T-helper 2 cell treated with Interferon-gamma antibody and Interleukin-4, amounts not matched to agents 100 ng/mL and 5 ng/mL, for 36 hours (primary cell): ENCODE data around the gene CNIH3. TPM values are rescaled to one million over a fixed set of nuclear protein-coding genes. Genes with fewer than 3 reads are reported as not detected.
"Not testable (repeated sequence)": the region's sequence is repeated elsewhere in the genome, so short reads cannot be mapped to it uniquely, and the experiment has no call there.

Source experiments
- intact Hi-C: fragments of 100-400 bp; cut with micrococcal nuclease; formaldehyde crosslinking; loops from one replicate; pipeline ENCODE4 v1.15.1; 2023
- total RNA-seq: library from RNA; stranded (reverse); gene quantifications from 2 replicates; pipeline ENCODE4 v1.2.3, GENCODE V29; 2022

CNIH3 gene
- 1.2 and 2.0 TPM in 2 replicates for total RNA-seq

GRCh38 chr1:224615861-224616755, at the start of gene CNIH3:
Gene CNIH3, plus strand, starts transcription at chr1:224616317. Its CDS starts 858 bp downstream, at chr1:224617175.
- intact Hi-C loops: loop anchor here (1.0 kb wide), 1 partner anchor 8 kb away; no protein-coding TSS in a partner anchor

GRCh38 chr1:224566492-224566891, 49.6 kb upstream of the CNIH3 start:
- intact Hi-C loops: not testable (repeated sequence)

- intact Hi-C loops: no loop called here
These were observed 46.8 kb upstream of the CNIH3 start for GRCh38 chr1:224569276-224569675.

GRCh38 chr1:224571975-224572374, 44.1 kb upstream of the CNIH3 start:
- intact Hi-C loops: not testable (repeated sequence)

- intact Hi-C loops: no loop called here
These were observed 36.6 kb upstream of the CNIH3 start for GRCh38 chr1:224579526-224579925.

GRCh38 chr1:224580006-224580405, 36.1 kb upstream of the CNIH3 start:
- intact Hi-C loops: no loop called here

GRCh38 chr1:224582041-224582440, 34.1 kb upstream of the CNIH3 start:
- intact Hi-C loops: no loop called here

GRCh38 chr1:224583774-224584173, 32.3 kb upstream of the CNIH3 start:
- intact Hi-C loops: no loop called here

GRCh38 chr1:224585051-224585450, 31.1 kb upstream of the CNIH3 start:
- intact Hi-C loops: no loop called here

GRCh38 chr1:224587051-224587450, 29.1 kb upstream of the CNIH3 start:
- intact Hi-C loops: no loop called here

GRCh38 chr1:224588515-224588914, 27.6 kb upstream of the CNIH3 start:
- intact Hi-C loops: no loop called here

- intact Hi-C loops: no loop called here
These were observed 27.1 kb upstream of the CNIH3 start for GRCh38 chr1:224589006-224589405.

- intact Hi-C loops: no loop called here
These were observed 24.8 kb upstream of the CNIH3 start for GRCh38 chr1:224591326-224591725.

GRCh38 chr1:224592636-224593582, 23.2 kb upstream of the CNIH3 start:
- intact Hi-C loops: no loop called here

GRCh38 chr1:224594360-224594759, 21.8 kb upstream of the CNIH3 start:
- intact Hi-C loops: no loop called here

GRCh38 chr1:224594851-224595250, 21.3 kb upstream of the CNIH3 start:
- intact Hi-C loops: no loop called here

GRCh38 chr1:224605482-224606181, 10.5 kb upstream of the CNIH3 start:
- intact Hi-C loops: no loop called here

GRCh38 chr1:224607188-224608148, 8.6 kb upstream of the CNIH3 start:
- intact Hi-C loops: no loop called here

- intact Hi-C loops: no loop called here
These were observed 6.8 kb upstream of the CNIH3 start for GRCh38 chr1:224609333-224609732.

GRCh38 chr1:224612246-224612645, 3.9 kb upstream of the CNIH3 start:
- intact Hi-C loops: no loop called here
